Gastrocnemius medialis (tissue), 4 donors: ENCODE results near the gene HMGCLL1. TPM values are rescaled to one million over a fixed set of nuclear protein-coding genes. Genes with fewer than 3 reads are reported as not detected.

Experiments
- ATAC-seq, 2 donors: fragments of 150-250 bp; one replicate each; pipeline ENCODE4 v1.9.1; 2016
- DNase-seq, 2 donors: peaks; one replicate each; pipeline ENCODE4 v3.0.0-alpha.2; 2019
- H3K27ac ChIP-seq, 4 donors: fragments of 200-600 bp; sonication (generic); 1 replicate in 1 of 4; 2 replicates in 3 of 4; pipeline ENCODE4 v1.5.1; 2016 to 2018; ENCODE audit warnings: mild to moderate bottlenecking in 2 of 4, moderate library complexity in 1 of 4
- H3K27me3 ChIP-seq, 3 donors: fragments of 200-600 bp; sonication (generic) in 2 of 3; 1 replicate in 1 of 3; 2 replicates in 2 of 3; pipeline versions ENCODE4 v1.5.1 to v1.6.0; 2016 to 2019; ENCODE audit warnings: mild to moderate bottlenecking in 1 of 3, moderate library complexity in 1 of 3
- H3K36me3 ChIP-seq, 2 donors: fragments of 200-600 bp; sonication (generic) in 1 of 2; one replicate each; pipeline ENCODE4 v1.5.1; 2017 to 2018
- H3K4me1 ChIP-seq, 2 donors: fragments of 200-600 bp; sonication (generic) in 1 of 2; one replicate each; pipeline ENCODE4 v1.5.1; 2016 to 2017; ENCODE audit warnings: mild to moderate bottlenecking in 2 of 2
- H3K4me3 ChIP-seq, 4 donors: fragments of 200-600 bp; sonication (generic) in 3 of 4; 1 replicate in 1 of 4; 2 replicates in 3 of 4; pipeline ENCODE4 v1.5.1; 2016 to 2019; ENCODE audit warnings: mild to moderate bottlenecking in 2 of 4
- H3K9me3 ChIP-seq, 3 donors: fragments of 200-600 bp; sonication (generic) in 2 of 3; 1 replicate in 1 of 3; 2 replicates in 2 of 3; pipeline ENCODE4 v1.5.1; 2016 to 2019
- POLR2A ChIP-seq, 2 donors: fragments of 450-650 bp; IDR thresholded peaks; one replicate each; pipeline ENCODE4 v1.6.1; 2017; ENCODE audit warnings: antibody characterized with exemption in 2 of 2, mild to moderate bottlenecking in 2 of 2, moderate library complexity in 2 of 2
- in situ Hi-C, 4 donors: fragments of 200-750 bp; cut with MboI; loops; one replicate each; pipeline versions ENCODE4 v1.15.0 to v1.8.0; 2017; ENCODE audit warnings: low sequenced_read_pairs in 4 of 4
- intact Hi-C: fragments of 100-400 bp; cut with DNase I; formaldehyde crosslinking; loops from one replicate; pipeline ENCODE4 v1.15.1; 2023; ENCODE audit warnings: low total_unique reads
- total RNA-seq, 4 donors: library from RNA; depleted of rRNA; stranded (reverse); fragments of >200 nt; gene quantifications; one replicate each; pipeline versions ENCODE4 v1.1.0 to v1.2.3, GENCODE V29; 2016
- TF ChIP-seq, protein P1 (sequence below), 5 experiments: fragments of 450-650 bp in 3 of 5; fragments of 200-600 bp in 2 of 5; sonication (generic) in 2 of 5; IDR thresholded peaks in 4 of 5; conservative IDR thresholded peaks in 1 of 5; 1 replicate in 4 of 5; 2 replicates in 1 of 5; pipeline ENCODE4 v1.5.1; 2016 to 2019; ENCODE audit warnings: antibody characterized with exemption in 5 of 5, mild to moderate bottlenecking in 3 of 5, moderate library complexity in 3 of 5

Gene HMGCLL1
- total RNA-seq, 4 donors from 2014 or later: 0.53 to 3.6 (median 1.2) TPM

DNA sequence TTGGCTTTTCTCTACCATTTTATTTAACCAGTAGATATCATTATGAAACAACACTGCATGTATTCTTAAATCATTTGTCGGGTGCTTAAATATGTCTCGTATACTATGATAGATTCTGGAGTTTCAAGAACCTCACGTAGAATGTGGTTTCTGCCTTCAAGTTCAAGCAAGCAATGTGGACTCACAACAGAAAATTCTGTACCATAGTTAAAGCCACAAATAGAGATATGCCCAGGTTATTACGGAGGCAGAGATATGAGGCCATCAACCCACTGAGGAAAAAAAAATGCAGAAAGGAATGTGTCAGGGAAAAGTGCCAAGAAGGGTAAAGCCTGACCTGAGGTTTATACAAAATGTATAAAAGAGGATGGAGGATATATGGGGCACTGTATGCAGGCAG is 141.9 kb downstream of the HMGCLL1 start:
- Histone ChIP-seq H3K9me3 (no peaks in the 10 kb centered on the region), H3K4me3 (no peak overlapping the region), H3K36me3 (no peaks in the 10 kb centered on the region), H3K4me1 (no peaks in the 10 kb centered on the region), H3K27ac (no peak overlapping the region), H3K27me3 (peaks cover 0 to 3% (median 0%) of the 10 kb centered on the region in 3 donors)
- ATAC-seq (no peak), DNase-seq (no peak)
- intact Hi-C loops: no loop called here
- in situ Hi-C loops: loop anchor here in 1 of 4 donors (25.0 kb wide), 1 partner anchor 525 kb away; no protein-coding TSS in a partner anchor
- TF ChIP-seq, protein P1, sequence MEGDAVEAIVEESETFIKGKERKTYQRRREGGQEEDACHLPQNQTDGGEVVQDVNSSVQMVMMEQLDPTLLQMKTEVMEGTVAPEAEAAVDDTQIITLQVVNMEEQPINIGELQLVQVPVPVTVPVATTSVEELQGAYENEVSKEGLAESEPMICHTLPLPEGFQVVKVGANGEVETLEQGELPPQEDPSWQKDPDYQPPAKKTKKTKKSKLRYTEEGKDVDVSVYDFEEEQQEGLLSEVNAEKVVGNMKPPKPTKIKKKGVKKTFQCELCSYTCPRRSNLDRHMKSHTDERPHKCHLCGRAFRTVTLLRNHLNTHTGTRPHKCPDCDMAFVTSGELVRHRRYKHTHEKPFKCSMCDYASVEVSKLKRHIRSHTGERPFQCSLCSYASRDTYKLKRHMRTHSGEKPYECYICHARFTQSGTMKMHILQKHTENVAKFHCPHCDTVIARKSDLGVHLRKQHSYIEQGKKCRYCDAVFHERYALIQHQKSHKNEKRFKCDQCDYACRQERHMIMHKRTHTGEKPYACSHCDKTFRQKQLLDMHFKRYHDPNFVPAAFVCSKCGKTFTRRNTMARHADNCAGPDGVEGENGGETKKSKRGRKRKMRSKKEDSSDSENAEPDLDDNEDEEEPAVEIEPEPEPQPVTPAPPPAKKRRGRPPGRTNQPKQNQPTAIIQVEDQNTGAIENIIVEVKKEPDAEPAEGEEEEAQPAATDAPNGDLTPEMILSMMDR (IDR thresholded peaks at IDR 0.05 in 4 of 5, conservative IDR thresholded peaks at IDR 0.05 in 1 of 5): no peak

DNA sequence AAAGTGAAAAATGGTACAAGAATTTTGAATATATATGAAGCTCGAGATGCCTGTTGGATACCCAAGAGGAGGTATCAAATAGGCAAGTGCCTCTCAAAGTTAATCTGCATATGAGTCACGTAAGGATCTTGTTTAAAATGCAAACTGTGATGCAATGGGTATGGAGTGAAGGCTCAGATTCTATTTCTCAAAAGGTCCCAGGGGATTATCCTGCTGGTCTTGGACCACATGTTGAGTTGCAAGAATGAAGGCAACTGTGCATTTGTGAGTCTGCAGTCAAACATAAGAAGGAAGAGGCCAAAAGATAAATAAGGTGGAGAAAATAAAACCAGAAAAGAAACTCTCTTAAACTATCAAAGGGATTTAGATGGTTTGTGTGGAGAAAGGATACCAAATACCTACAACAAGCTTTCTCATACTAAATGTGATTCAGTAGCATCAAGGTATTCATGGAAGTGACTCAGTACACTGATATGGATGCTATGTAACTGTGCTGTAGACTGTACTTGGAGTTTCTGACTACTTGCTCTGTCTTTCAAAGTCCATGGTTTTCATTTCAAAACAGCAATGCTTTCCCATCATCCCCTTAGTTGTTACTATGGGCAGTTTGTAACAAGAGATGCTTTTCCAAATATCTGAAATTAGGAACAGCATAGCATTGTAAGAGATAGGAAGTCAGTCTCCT is 145.4 kb downstream of the HMGCLL1 start:
- TF ChIP-seq POLR2A (IDR thresholded peaks at IDR 0.05): no peak
- TF ChIP-seq, protein P1 (IDR thresholded peaks at IDR 0.05 in 4 of 5, conservative IDR thresholded peaks at IDR 0.05 in 1 of 5): no peak
- in situ Hi-C loops: loop anchor here in 1 of 4 donors (25.0 kb wide), 1 partner anchor 529 kb away; no protein-coding TSS in a partner anchor
- ATAC-seq: no peak
- intact Hi-C loops: no loop called here
- no peaks in the 10 kb centered on the region for H3K9me3 ChIP-seq
- H3K36me3 ChIP-seq: no peaks in the 10 kb centered on the region
- H3K4me1 ChIP-seq: no peaks in the 10 kb centered on the region
- no peak for DNase-seq
- no peak overlapping the region for H3K27ac ChIP-seq
- no peak overlapping the region for H3K4me3 ChIP-seq
- no peaks in the 10 kb centered on the region for H3K27me3 ChIP-seq

DNA sequence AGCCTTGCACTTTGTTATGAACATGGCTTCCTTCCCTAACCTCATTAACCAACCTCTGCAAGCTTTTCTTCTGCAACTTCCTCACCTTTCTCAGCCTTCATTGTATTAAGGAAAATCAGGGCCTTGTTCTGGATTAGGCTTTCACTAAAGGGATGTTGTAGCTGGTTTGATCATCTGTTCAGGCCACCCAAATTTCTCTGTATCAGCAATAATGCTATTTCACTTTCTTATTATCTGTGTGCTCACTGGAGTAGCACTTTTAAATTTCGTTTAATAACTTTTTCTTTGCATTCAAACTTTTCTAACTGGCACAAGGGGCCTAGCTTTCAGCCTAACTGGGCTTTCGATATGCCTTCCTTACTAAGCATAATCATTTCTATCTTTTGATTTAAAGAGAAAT is 155.1 kb downstream of the HMGCLL1 start:
- in situ Hi-C loops (no loop called here), intact Hi-C loops (no loop called here)
- Histone ChIP-seq H3K4me3 (no peak overlapping the region), H3K4me1 (no peaks in the 10 kb centered on the region), H3K9me3 (no peaks in the 10 kb centered on the region), H3K36me3 (no peaks in the 10 kb centered on the region), H3K27ac (no peak overlapping the region), H3K27me3 (no peaks in the 10 kb centered on the region)
- no peak for TF ChIP-seq POLR2A (IDR thresholded peaks at IDR 0.05)
- TF ChIP-seq, protein P1 (IDR thresholded peaks at IDR 0.05 in 4 of 5, conservative IDR thresholded peaks at IDR 0.05 in 1 of 5): no peak
- DNase-seq (no peak), ATAC-seq (no peak)

DNA sequence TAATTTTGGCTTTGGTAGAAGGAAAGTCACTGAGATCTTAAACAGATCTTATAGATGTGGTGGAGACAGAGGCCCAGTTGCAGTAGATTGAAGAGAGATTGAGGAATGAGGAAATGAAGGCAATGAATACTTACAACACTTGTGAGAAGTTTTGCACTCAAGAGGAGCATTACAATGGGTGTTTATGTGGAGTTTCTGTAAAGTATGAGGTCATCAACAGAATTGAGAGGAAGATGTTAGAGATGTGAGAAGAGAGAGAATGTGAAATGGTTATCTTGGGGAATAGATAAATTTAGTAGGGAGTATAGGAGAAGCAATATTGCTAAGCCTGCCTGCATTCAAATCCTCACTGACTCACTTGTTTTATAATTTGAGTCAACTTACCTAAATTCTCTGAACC is 168.3 kb downstream of the HMGCLL1 start:
- H3K9me3 ChIP-seq: no peaks in the 10 kb centered on the region
- in situ Hi-C loops (no loop called here), intact Hi-C loops (no loop called here)
- TF ChIP-seq, protein P1 (IDR thresholded peaks at IDR 0.05 in 4 of 5, conservative IDR thresholded peaks at IDR 0.05 in 1 of 5): no peak
- no peak for TF ChIP-seq POLR2A (IDR thresholded peaks at IDR 0.05)
- H3K36me3 ChIP-seq: no peaks in the 10 kb centered on the region
- no peaks in the 10 kb centered on the region for H3K4me1 ChIP-seq
- H3K4me3 ChIP-seq: no peak overlapping the region
- H3K27ac ChIP-seq: no peak overlapping the region
- ATAC-seq: no peak
- H3K27me3 ChIP-seq: no peaks in the 10 kb centered on the region
- no peak for DNase-seq
